ENCODE data around the gene ATXN1.

Gene ATXN1

GRCh38 chr6:16742116-16742515, 19.1 kb downstream of the ATXN1 start:
- no peak for DNase-seq

- no peak for DNase-seq
These were observed 19.9 kb downstream of the ATXN1 start for GRCh38 chr6:16741112-16742016.

GRCh38 chr6:16740097-16740496, 21.2 kb downstream of the ATXN1 start:
- DNase-seq: no peak

GRCh38 chr6:16739329-16739801, 21.9 kb downstream of the ATXN1 start:
- DNase-seq: peak; percentile 22

GRCh38 chr6:16737925-16738324, 23.3 kb downstream of the ATXN1 start:
- no peak for DNase-seq

- DNase-seq: no peak
These were observed 24.1 kb downstream of the ATXN1 start for GRCh38 chr6:16736856-16737775.

GRCh38 chr6:16735014-16735413, 26.2 kb downstream of the ATXN1 start:
- no peak for DNase-seq

- DNase-seq: no peak
These were observed 28.2 kb downstream of the ATXN1 start for GRCh38 chr6:16733085-16733484.

- DNase-seq: no peak
These were observed 29.7 kb downstream of the ATXN1 start for GRCh38 chr6:16731478-16732051.

GRCh38 chr6:16730738-16731477, 30.4 kb downstream of the ATXN1 start:
- DNase-seq: no peak

- DNase-seq: no peak
These were observed 31.5 kb downstream of the ATXN1 start for GRCh38 chr6:16729744-16730143.

GRCh38 chr6:16729183-16729691, 32.0 kb downstream of the ATXN1 start:
- DNase-seq: no peak

- DNase-seq: no peak
These were observed 32.6 kb downstream of the ATXN1 start for GRCh38 chr6:16728513-16729182.

- DNase-seq: no peak
These were observed 33.3 kb downstream of the ATXN1 start for GRCh38 chr6:16727996-16728395.

GRCh38 chr6:16725145-16725864, 36.0 kb downstream of the ATXN1 start:
- DNase-seq: no peak

GRCh38 chr6:16723826-16724225, 37.4 kb downstream of the ATXN1 start:
- DNase-seq: no peak

- no peak for DNase-seq
These were observed 37.9 kb downstream of the ATXN1 start for GRCh38 chr6:16723402-16723801.

GRCh38 chr6:16722630-16723029, 38.6 kb downstream of the ATXN1 start:
- DNase-seq: no peak

- DNase-seq: no peak
These were observed 39.3 kb downstream of the ATXN1 start for GRCh38 chr6:16721977-16722376.

GRCh38 chr6:16720861-16721260, 40.4 kb downstream of the ATXN1 start:
- no peak for DNase-seq

GRCh38 chr6:16719488-16719887, 41.8 kb downstream of the ATXN1 start:
- no peak for DNase-seq

Data from midbrain (tissue), 1 donor.